Mucosa of stomach (tissue), 1 donor: Measurements from ENCODE around the gene RPL26.

ENCODE experiments used
- H3K27me3 ChIP-seq: one replicate; pipeline ENCODE4 v1.7.0; 2013; ENCODE audit warnings: mild to moderate bottlenecking, low read length; ENCODE audit not compliant: control insufficient read depth, insufficient read depth
- H3K36me3 ChIP-seq: one replicate; pipeline ENCODE4 v1.7.0; 2013; ENCODE audit warnings: low read length; ENCODE audit not compliant: control insufficient read depth, insufficient read depth
- H3K4me1 ChIP-seq: one replicate; pipeline ENCODE4 v1.7.0; 2013; ENCODE audit warnings: mild to moderate bottlenecking, low read length; ENCODE audit not compliant: control insufficient read depth, insufficient read depth
- H3K4me3 ChIP-seq: one replicate; pipeline ENCODE4 v1.7.0; 2013; ENCODE audit warnings: low read length
- H3K9ac ChIP-seq: one replicate; pipeline ENCODE4 v1.7.0; 2013; ENCODE audit warnings: mild to moderate bottlenecking, low read length, moderate library complexity
- H3K9me3 ChIP-seq: one replicate; pipeline ENCODE4 v1.7.0; 2013; ENCODE audit warnings: mild to moderate bottlenecking, low read length, moderate library complexity; ENCODE audit not compliant: control insufficient read depth
- donor health status: Pancreatic carcinoma.

RPL26 gene

GRCh38 chr17:8383143-8383822 lies at the start of gene RPL26:
Gene RPL26, minus strand, starts transcription at chr17:8383193. Its CDS starts 883 bp downstream, at chr17:8382310.
- H3K4me3 ChIP-seq = peak within 1 kb of the TSS; percentile 89
- H3K27me3 ChIP-seq = no peaks in the 10 kb centered on the region
- peak within 1 kb of the TSS; percentile 81 for H3K9ac ChIP-seq
- peaks cover 5% of the 10 kb centered on the region for H3K36me3 ChIP-seq
- H3K9me3 ChIP-seq = no peaks in the 10 kb centered on the region
- peaks cover 18% of the 10 kb centered on the region for H3K4me1 ChIP-seq

GRCh38 chr17:8430966-8431365 lies 48.0 kb upstream of the RPL26 start:
- Histone ChIP-seq H3K27me3 (no peaks in the 10 kb centered on the region), H3K4me1 (no peaks in the 10 kb centered on the region), H3K9ac (no peak overlapping the region), H3K36me3 (no peaks in the 10 kb centered on the region), H3K4me3 (no peak overlapping the region), H3K9me3 (no peaks in the 10 kb centered on the region)

- Histone ChIP-seq H3K27me3 (no peaks in the 10 kb centered on the region), H3K4me3 (no peak overlapping the region), H3K9ac (no peak overlapping the region), H3K4me1 (no peaks in the 10 kb centered on the region), H3K36me3 (no peaks in the 10 kb centered on the region), H3K9me3 (no peaks in the 10 kb centered on the region)
Observed at GRCh38 chr17:8426802-8427201, 43.8 kb upstream of the RPL26 start.

GRCh38 chr17:8426094-8426720 lies 43.2 kb upstream of the RPL26 start:
- H3K9me3 ChIP-seq = no peaks in the 10 kb centered on the region
- no peak overlapping the region for H3K4me3 ChIP-seq
- no peaks in the 10 kb centered on the region for H3K36me3 ChIP-seq
- H3K4me1 ChIP-seq = no peaks in the 10 kb centered on the region
- H3K27me3 ChIP-seq = no peaks in the 10 kb centered on the region
- no peak overlapping the region for H3K9ac ChIP-seq

GRCh38 chr17:8421571-8421970 lies 38.6 kb upstream of the RPL26 start:
- Histone ChIP-seq H3K9ac (no peak overlapping the region), H3K4me1 (peaks cover 14% of the 10 kb centered on the region), H3K9me3 (no peaks in the 10 kb centered on the region), H3K4me3 (no peak overlapping the region), H3K27me3 (peaks cover 4% of the 10 kb centered on the region), H3K36me3 (no peaks in the 10 kb centered on the region)

GRCh38 chr17:8420041-8420934 lies 37.3 kb upstream of the RPL26 start:
- no peaks in the 10 kb centered on the region for H3K9me3 ChIP-seq
- H3K9ac ChIP-seq = peak overlapping the region; percentile 26
- peaks cover 4% of the 10 kb centered on the region for H3K27me3 ChIP-seq
- no peak overlapping the region for H3K4me3 ChIP-seq
- peaks cover 14% of the 10 kb centered on the region for H3K4me1 ChIP-seq
- H3K36me3 ChIP-seq = no peaks in the 10 kb centered on the region

- Histone ChIP-seq H3K4me3 (no peak overlapping the region), H3K27me3 (peaks cover 4% of the 10 kb centered on the region), H3K9me3 (no peaks in the 10 kb centered on the region), H3K9ac (no peak overlapping the region), H3K4me1 (peaks cover 14% of the 10 kb centered on the region), H3K36me3 (no peaks in the 10 kb centered on the region)
Observed at GRCh38 chr17:8419305-8419704, 36.3 kb upstream of the RPL26 start.

- Histone ChIP-seq H3K4me3 (no peak overlapping the region), H3K27me3 (peaks cover 4% of the 10 kb centered on the region), H3K9ac (no peak overlapping the region), H3K4me1 (peaks cover 14% of the 10 kb centered on the region), H3K36me3 (no peaks in the 10 kb centered on the region), H3K9me3 (no peaks in the 10 kb centered on the region)
Observed at GRCh38 chr17:8418471-8418870, 35.5 kb upstream of the RPL26 start.

- H3K27me3 ChIP-seq = peaks cover 4% of the 10 kb centered on the region
- peaks cover 14% of the 10 kb centered on the region for H3K4me1 ChIP-seq
- no peaks in the 10 kb centered on the region for H3K36me3 ChIP-seq
- no peak overlapping the region for H3K9ac ChIP-seq
- H3K9me3 ChIP-seq = no peaks in the 10 kb centered on the region
- no peak overlapping the region for H3K4me3 ChIP-seq
Observed at GRCh38 chr17:8417806-8418205, 34.8 kb upstream of the RPL26 start.

- Histone ChIP-seq H3K9me3 (no peaks in the 10 kb centered on the region), H3K9ac (no peak overlapping the region), H3K4me1 (peaks cover 4% of the 10 kb centered on the region), H3K36me3 (no peaks in the 10 kb centered on the region), H3K27me3 (peaks cover 10% of the 10 kb centered on the region), H3K4me3 (no peak overlapping the region)
Observed at GRCh38 chr17:8413938-8414337, 30.9 kb upstream of the RPL26 start.

GRCh38 chr17:8413328-8413727 lies 30.3 kb upstream of the RPL26 start:
- Histone ChIP-seq H3K9me3 (no peaks in the 10 kb centered on the region), H3K4me3 (no peak overlapping the region), H3K4me1 (peaks cover 8% of the 10 kb centered on the region), H3K27me3 (peaks cover 13% of the 10 kb centered on the region), H3K9ac (no peak overlapping the region), H3K36me3 (no peaks in the 10 kb centered on the region)

- Histone ChIP-seq H3K9ac (no peak overlapping the region), H3K9me3 (no peaks in the 10 kb centered on the region), H3K4me1 (peaks cover 11% of the 10 kb centered on the region), H3K4me3 (no peak overlapping the region), H3K36me3 (no peaks in the 10 kb centered on the region), H3K27me3 (peaks cover 11% of the 10 kb centered on the region)
Observed at GRCh38 chr17:8412089-8412488, 29.1 kb upstream of the RPL26 start.
